Measurements from ENCODE around the gene GPR17. TPM values are rescaled to one million over a fixed set of nuclear protein-coding genes. Genes with fewer than 3 reads are reported as not detected.

Gene GPR17
- total and polyA plus RNA-seq, 2 donors (not counting 1 experiment from before 2014, with no cell fraction given) = 0.06 TPM; not detected in 1

GRCh38 chr2:127634626-127635379 lies 11.2 kb upstream of the GPR17 start:
- Histone ChIP-seq H3K36me3 (replicated peaks in 1 of 2; ENCODE audit: control extremely low read depth in 1 of 2, control insufficient read depth in 1 of 2, extremely low read depth in 1 of 2, insufficient read depth in 2 of 2, low read length in 1 of 2) (no peaks in the 10 kb centered on the region), H3K79me2 (ENCODE audit: control insufficient read depth, insufficient read depth, low read length) (no peaks in the 10 kb centered on the region), H2AFZ (ENCODE audit: insufficient read depth, low read depth, low read length, poor library complexity, severe bottlenecking) (no peak overlapping the region), H3K9ac (ENCODE audit: low read length) (no peak overlapping the region), H3K4me3 (ENCODE audit: control extremely low read depth in 1 of 5, extremely low read depth in 1 of 5, insufficient read depth in 1 of 5, low read depth in 2 of 5, low read length in 4 of 5) (no peak overlapping the region), H3K27me3 (replicated peaks in 1 of 4; ENCODE audit: control extremely low read depth in 1 of 4, control insufficient read depth in 3 of 4, insufficient read depth in 4 of 4, low read length in 3 of 4) (no peaks in the 10 kb centered on the region), H3K27ac (ENCODE audit: low read length in 2 of 2) (peak overlapping the region; percentile 80 to 92), H3K4me1 (ENCODE audit: control insufficient read depth in 2 of 2, insufficient read depth in 2 of 2, low read length in 2 of 2) (peaks cover 100% of the 10 kb centered on the region in 2 donors), H4K20me1 (ENCODE audit: control insufficient read depth, insufficient read depth, low read length, poor library complexity, severe bottlenecking) (no peaks in the 10 kb centered on the region), H3K4me2 (replicated peaks; ENCODE audit: low read depth, low read length, poor library complexity, severe bottlenecking) (peak overlapping the region; percentile 71), H3K9me3 (ENCODE audit: control extremely low read depth in 1 of 3, control insufficient read depth in 2 of 3, insufficient read depth in 1 of 3, low read length in 2 of 3) (no peaks in the 10 kb centered on the region)
- no peaks in the 10 kb centered on the region for H3K27me3 Mint-ChIP-seq
- ATAC-seq (ENCODE audit: low read depth) (no peak), DNase-seq (peak; percentile 18)
- POLR2A ChIA-PET = no interaction called here
- peak overlapping the region; percentile 59 for H3K4me3 Mint-ChIP-seq
- intact Hi-C loops (cut with micrococcal nuclease) = loop anchor here (1.0 to 5.0 kb wide), 3 partner anchors 14 to 67 kb away; partner anchors contain the start of gene SFT2D3
- CTCF ChIA-PET = interaction anchor here (7.3 kb wide), 1 partner anchor 15 kb away, joined by 53 read pairs; no protein-coding TSS in a partner anchor
- no peak for TF ChIP-seq CTCF (IDR thresholded peaks at IDR 0.05)
- TF ChIP-seq EZH2 (IDR thresholded peaks at IDR 0.05; ENCODE audit: borderline replicate concordance, insufficient read depth, low read depth, low read length, poor library complexity, severe bottlenecking) = no peak
- peaks cover 94% of the 10 kb centered on the region for H3K4me1 Mint-ChIP-seq
- no peaks in the 10 kb centered on the region for H3K9me3 Mint-ChIP-seq (ENCODE audit: insufficient read depth)
- peak overlapping the region; percentile 96 for H3K27ac Mint-ChIP-seq
- 86% methylated on average over 13 of the region's 17 CpGs for WGBS (ENCODE audit: insufficient coverage)

All from B cell (primary cell).